Uterus (tissue), 2 donors: ENCODE measurements around the gene HIGD1C.

ENCODE experiments used
- POLR2A ChIP-seq, 2 donors: fragments of 450-650 bp; IDR thresholded peaks; one replicate each; pipeline ENCODE4 v1.6.1; 2016; ENCODE audit warnings: antibody characterized with exemption in 2 of 2, mild to moderate bottlenecking in 1 of 2, moderate library complexity in 1 of 2
- TF ChIP-seq, protein P1 (sequence below), 4 experiments: fragments of 200-600 bp in 2 of 4; fragments of 450-650 bp in 2 of 4; sonication (generic) in 2 of 4; IDR thresholded peaks; one replicate each; pipeline ENCODE4 v1.5.1; 2016 to 2019; ENCODE audit warnings: antibody characterized with exemption in 4 of 4, mild to moderate bottlenecking in 2 of 4, moderate library complexity in 1 of 4

DNA sequence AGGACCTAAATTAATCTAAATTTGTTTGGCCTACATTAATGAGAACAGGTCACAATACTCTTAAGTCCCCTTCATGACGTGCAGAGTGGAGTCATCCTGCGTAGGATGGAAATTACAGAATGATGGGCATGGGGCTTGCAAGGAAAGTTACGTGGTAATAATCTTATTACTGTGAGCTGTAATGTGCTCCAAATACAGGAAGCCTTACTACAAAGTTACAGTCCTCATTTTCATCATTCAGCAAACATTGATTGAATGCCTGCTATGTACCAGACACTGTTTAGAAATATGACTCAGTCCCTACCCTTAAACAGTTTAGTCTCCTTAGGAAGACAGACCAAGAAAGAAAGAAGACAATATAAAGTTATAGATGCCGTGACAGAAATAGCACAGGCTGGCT, 9.4 kb downstream of the HIGD1C start:
- TF ChIP-seq, protein P1, sequence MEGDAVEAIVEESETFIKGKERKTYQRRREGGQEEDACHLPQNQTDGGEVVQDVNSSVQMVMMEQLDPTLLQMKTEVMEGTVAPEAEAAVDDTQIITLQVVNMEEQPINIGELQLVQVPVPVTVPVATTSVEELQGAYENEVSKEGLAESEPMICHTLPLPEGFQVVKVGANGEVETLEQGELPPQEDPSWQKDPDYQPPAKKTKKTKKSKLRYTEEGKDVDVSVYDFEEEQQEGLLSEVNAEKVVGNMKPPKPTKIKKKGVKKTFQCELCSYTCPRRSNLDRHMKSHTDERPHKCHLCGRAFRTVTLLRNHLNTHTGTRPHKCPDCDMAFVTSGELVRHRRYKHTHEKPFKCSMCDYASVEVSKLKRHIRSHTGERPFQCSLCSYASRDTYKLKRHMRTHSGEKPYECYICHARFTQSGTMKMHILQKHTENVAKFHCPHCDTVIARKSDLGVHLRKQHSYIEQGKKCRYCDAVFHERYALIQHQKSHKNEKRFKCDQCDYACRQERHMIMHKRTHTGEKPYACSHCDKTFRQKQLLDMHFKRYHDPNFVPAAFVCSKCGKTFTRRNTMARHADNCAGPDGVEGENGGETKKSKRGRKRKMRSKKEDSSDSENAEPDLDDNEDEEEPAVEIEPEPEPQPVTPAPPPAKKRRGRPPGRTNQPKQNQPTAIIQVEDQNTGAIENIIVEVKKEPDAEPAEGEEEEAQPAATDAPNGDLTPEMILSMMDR (IDR thresholded peaks at IDR 0.05), result no peak
- TF ChIP-seq POLR2A (IDR thresholded peaks at IDR 0.05), result no peak
